IMR-90 (cell line): ENCODE data around the gene VAV1. TPM values are rescaled to one million over a fixed set of nuclear protein-coding genes. Genes with fewer than 3 reads are reported as not detected.

Source experiments
- ATAC-seq: fragments of 200-7000 bp; cut with Tn5 transposase; 2 replicates; pipeline ENCODE4 v1.9.1; 2020; ENCODE audit warnings: low read depth, mild to moderate bottlenecking, moderate library complexity
- BruUV-seq: library from RNA; stranded (reverse); fragments of 400-500 nt; replicated peaks from 2 replicates; lab custom pipeline; 2021; lab: Mats Ljungman, UMichigan
- CTCF ChIA-PET: fragments of 300-600 bp; formaldehyde crosslinking; extraction: SDS; loops from one replicate; lab custom pipeline; 2021; ENCODE audit warnings: antibody characterized with exemption; lab: Yijun Ruan, JAX
- POLR2A ChIA-PET: fragments of 300-600 bp; sonication (Branson Sonifier 250); formaldehyde crosslinking; loops from one replicate; lab custom pipeline; 2022; ENCODE audit warnings: antibody characterized with exemption; ENCODE audit not compliant: unreplicated experiment; lab: Charles Lee
- DNase-seq: peaks from one replicate; pipeline ENCODE4 v3.0.0; 2013
- H2AFZ ChIP-seq: replicated peaks from 2 replicates; pipeline ENCODE3; 2013; ENCODE audit warnings: low read length, mild to moderate bottlenecking; ENCODE audit not compliant: poor library complexity
- H2AK5ac ChIP-seq: 2 replicates; pipeline ENCODE4 v1.6.1; 2013; ENCODE audit warnings: low read depth, low read length, inconsistent platforms
- H2AK9ac ChIP-seq: replicated peaks from 2 replicates; pipeline ENCODE3; 2013; ENCODE audit warnings: mild to moderate bottlenecking, low read depth, low read length, moderate library complexity; ENCODE audit not compliant: poor library complexity
- H2BK120ac ChIP-seq: 2 replicates; pipeline ENCODE4 v1.6.1; 2013; ENCODE audit warnings: low read depth, low read length, inconsistent platforms
- H2BK15ac ChIP-seq: 3 replicates; pipeline ENCODE4 v1.6.1; 2013; ENCODE audit warnings: low read depth, low read length, inconsistent platforms
- H2BK20ac ChIP-seq: 2 replicates; pipeline ENCODE4 v1.6.1; 2013; ENCODE audit warnings: low read depth, mild to moderate bottlenecking, inconsistent platforms, low read length, moderate library complexity
- H2BK5ac ChIP-seq: 2 replicates; pipeline ENCODE4 v1.6.1; 2013; ENCODE audit warnings: mild to moderate bottlenecking, low read depth, low read length, inconsistent platforms; ENCODE audit not compliant: poor library complexity, severe bottlenecking
- H3K14ac ChIP-seq: replicated peaks from 2 replicates; pipeline ENCODE4 v1.6.1; 2013; ENCODE audit warnings: low read depth, low read length, inconsistent platforms
- H3K18ac ChIP-seq: 2 replicates; pipeline ENCODE4 v1.6.1; 2013; ENCODE audit warnings: low read depth, low read length, control low read depth
- H3K23ac ChIP-seq: 2 replicates; pipeline ENCODE4 v1.6.1; 2013; ENCODE audit warnings: low read depth, low read length, inconsistent platforms
- H3K27ac ChIP-seq: 2 replicates; pipeline ENCODE4 v1.5.1; 2013; ENCODE audit warnings: mild to moderate bottlenecking, control low read depth, low read length; ENCODE audit not compliant: insufficient read depth
- H3K27me3 ChIP-seq: 2 replicates; pipeline ENCODE4 v1.6.1; 2013; ENCODE audit warnings: low read length; ENCODE audit not compliant: control insufficient read depth, insufficient read depth
- H3K36me3 ChIP-seq: 2 replicates; pipeline ENCODE4 v1.6.1; 2013; ENCODE audit warnings: low read length, mixed read lengths; ENCODE audit not compliant: control insufficient read depth, insufficient read depth
- H3K4ac ChIP-seq: 2 replicates; pipeline ENCODE4 v1.6.1; 2013; ENCODE audit warnings: low read depth, low read length, inconsistent platforms
- H3K4me1 ChIP-seq: 2 replicates; pipeline ENCODE4 v1.6.1; 2013; ENCODE audit warnings: low read length, mixed read lengths; ENCODE audit not compliant: control insufficient read depth, insufficient read depth
- H3K4me2 ChIP-seq: 2 replicates; pipeline ENCODE4 v1.6.1; 2013; ENCODE audit warnings: low read depth, mild to moderate bottlenecking, control low read depth, low read length, moderate library complexity
- H3K4me3 ChIP-seq: 2 replicates; pipeline ENCODE4 v1.5.1; 2013; ENCODE audit warnings: low read depth, mild to moderate bottlenecking, control low read depth, low read length, moderate library complexity; ENCODE audit not compliant: insufficient read depth
- H3K56ac ChIP-seq: 2 replicates; pipeline ENCODE4 v1.6.1; 2013; ENCODE audit warnings: low read length, inconsistent platforms; ENCODE audit not compliant: insufficient read depth; ENCODE audit errors: extremely low read depth
- H3K79me1 ChIP-seq, 2 experiments: 2 replicates each; pipeline ENCODE4 v1.6.1; 2013; ENCODE audit warnings: low read length in 2 of 2, inconsistent platforms in 1 of 2, low read depth in 1 of 2
- H3K9ac ChIP-seq: 2 replicates; pipeline ENCODE4 v1.6.1; 2013; ENCODE audit warnings: low read depth, low read length, control low read depth
- H3K9me1 ChIP-seq: 2 replicates; pipeline ENCODE4 v1.6.1; 2013; ENCODE audit warnings: low read length, inconsistent platforms; ENCODE audit not compliant: insufficient read depth
- H3K9me3 ChIP-seq: 2 replicates; pipeline ENCODE4 v1.6.1; 2013; ENCODE audit warnings: low read length; ENCODE audit not compliant: control insufficient read depth, insufficient read depth
- H4K20me1 ChIP-seq: 2 replicates; pipeline ENCODE4 v1.6.1; 2013; ENCODE audit warnings: low read length, inconsistent platforms; ENCODE audit not compliant: insufficient read depth
- H4K5ac ChIP-seq: 2 replicates; pipeline ENCODE4 v1.6.1; 2013; ENCODE audit warnings: mild to moderate bottlenecking, low read depth, low read length, control low read depth
- H4K8ac ChIP-seq, 2 experiments: 2 replicates each; pipeline ENCODE4 v1.6.1; 2013; ENCODE audit warnings: low read depth in 2 of 2, low read length in 2 of 2, control low read depth in 1 of 2, inconsistent platforms in 1 of 2
- H4K91ac ChIP-seq: 2 replicates; pipeline ENCODE4 v1.6.1; 2013; ENCODE audit warnings: low read depth, low read length, inconsistent platforms; ENCODE audit not compliant: insufficient read depth
- BHLHE40 ChIP-seq: fragments of 150-350 bp; IDR thresholded peaks from 2 replicates; pipeline ENCODE4 v1.6.1; 2016; ENCODE audit warnings: mild to moderate bottlenecking, low read depth, low read length
- CEBPB ChIP-seq: IDR thresholded peaks from 2 replicates; pipeline ENCODE4 v1.6.1; 2012; ENCODE audit warnings: low read depth, low read length, improper control_type of control experiment
- CHD1 ChIP-seq: IDR thresholded peaks from 2 replicates; pipeline ENCODE4 v1.6.1; 2012; ENCODE audit warnings: low read depth, low read length, improper control_type of control experiment
- FOS ChIP-seq: fragments of 150-350 bp; IDR thresholded peaks from 2 replicates; pipeline ENCODE4 v1.6.1; 2016; ENCODE audit warnings: low read depth, low read length
- MAFK ChIP-seq: IDR thresholded peaks from 2 replicates; pipeline ENCODE4 v1.6.1; 2012; ENCODE audit warnings: low read depth, low read length, improper control_type of control experiment
- MAZ ChIP-seq: IDR thresholded peaks from 2 replicates; pipeline ENCODE4 v1.6.1; 2012; ENCODE audit warnings: low read depth, mild to moderate bottlenecking, low read length, improper control_type of control experiment, moderate library complexity, borderline replicate concordance
- MXI1 ChIP-seq: IDR thresholded peaks from 2 replicates; pipeline ENCODE4 v1.6.1; 2012; ENCODE audit warnings: low read depth, mild to moderate bottlenecking, low read length, moderate library complexity, borderline replicate concordance
- NFE2L2 ChIP-seq: fragments of 150-350 bp; IDR thresholded peaks from 2 replicates; pipeline ENCODE4 v1.6.1; 2016; ENCODE audit warnings: low read depth, mild to moderate bottlenecking, low read length
- POLR2A ChIP-seq: IDR thresholded peaks from 2 replicates; pipeline ENCODE4 v1.6.1; 2012; ENCODE audit warnings: mild to moderate bottlenecking, low read depth, low read length
- RAD21 ChIP-seq: IDR thresholded peaks from 2 replicates; pipeline ENCODE4 v1.6.1; 2012; ENCODE audit warnings: low read length, improper control_type of control experiment
- RCOR1 ChIP-seq: IDR thresholded peaks from 2 replicates; pipeline ENCODE4 v1.6.1; 2012; ENCODE audit warnings: mild to moderate bottlenecking, low read length, improper control_type of control experiment; ENCODE audit not compliant: insufficient replicate concordance
- RFX5 ChIP-seq: IDR thresholded peaks from 2 replicates; pipeline ENCODE4 v1.8.0; 2012; ENCODE audit warnings: low read depth, mild to moderate bottlenecking, low read length, moderate library complexity
- SMC3 ChIP-seq: fragments of 150-350 bp; IDR thresholded peaks from 2 replicates; pipeline ENCODE4 v1.6.1; 2016; ENCODE audit warnings: low read depth, mild to moderate bottlenecking, antibody characterized with exemption, low read length, moderate library complexity
- WGBS, 2 experiments: methylation state at CpG; one replicate each; pipeline versions ENCODE4 v1.1.5 to v1.1.7; 2013; ENCODE audit warnings: missing lambda C conversion rate in 2 of 2; ENCODE audit not compliant: insufficient read length in 1 of 2; ENCODE audit errors: extremely low coverage in 2 of 2; 5-methylcytosine and 5-hydroxymethylcytosine counted together
- dilution Hi-C: fragments of 300-500 bp; cut with HindIII; formaldehyde crosslinking; loops from one replicate; pipeline ENCODE4 v1.14.3; 2018; ENCODE audit warnings: low sequenced_read_pairs; ENCODE audit not compliant: unreplicated experiment
- in situ Hi-C: fragments of 300-500 bp; cut with MboI; formaldehyde crosslinking; loops from 3 replicates; pipeline ENCODE4 v1.14.3; 2019; ENCODE audit warnings: low sequenced_read_pairs, inconsistent platforms, mixed read lengths
- intact Hi-C: fragments of 100-400 bp; cut with micrococcal nuclease; formaldehyde crosslinking; loops from 2 replicates; pipeline ENCODE4 v1.10.0; 2022
- polyA plus RNA-seq, 3 experiments: library from polyadenylated mRNA; depleted of rRNA; stranded (reverse); fragments of >200 nt; gene quantifications; 2 replicates each; pipeline ENCODE4 v1.2.3, GENCODE V29; 2012; ENCODE audit warnings: low replicate concordance in 1 of 3
- total RNA-seq: library from RNA; depleted of rRNA; stranded (reverse); fragments of >200 nt; gene quantifications from 2 replicates; pipeline ENCODE4 v1.2.3, GENCODE V29; 2012
- TF ChIP-seq, protein P1 (sequence below): fragments of 150-350 bp; IDR thresholded peaks from 2 replicates; pipeline ENCODE4 v1.6.1; 2017; ENCODE audit warnings: mild to moderate bottlenecking, antibody characterized with exemption, low read length, low read depth
- TF ChIP-seq, protein P2 (sequence below): conservative IDR thresholded peaks from 2 replicates; pipeline ENCODE4 v1.5.1; 2012; ENCODE audit warnings: mild to moderate bottlenecking, low read depth, low read length, improper control_type of control experiment
- TF ChIP-seq, protein P3 (sequence below): fragments of 150-350 bp; IDR thresholded peaks from 2 replicates; pipeline ENCODE4 v1.6.1; 2016; ENCODE audit warnings: low read depth, mild to moderate bottlenecking, low read length, moderate library complexity, borderline replicate concordance

The VAV1 gene
- total and polyA plus RNA-seq, 2 of the 4 experiments (the other 2 are of a cell fraction), result not detected

DNA sequence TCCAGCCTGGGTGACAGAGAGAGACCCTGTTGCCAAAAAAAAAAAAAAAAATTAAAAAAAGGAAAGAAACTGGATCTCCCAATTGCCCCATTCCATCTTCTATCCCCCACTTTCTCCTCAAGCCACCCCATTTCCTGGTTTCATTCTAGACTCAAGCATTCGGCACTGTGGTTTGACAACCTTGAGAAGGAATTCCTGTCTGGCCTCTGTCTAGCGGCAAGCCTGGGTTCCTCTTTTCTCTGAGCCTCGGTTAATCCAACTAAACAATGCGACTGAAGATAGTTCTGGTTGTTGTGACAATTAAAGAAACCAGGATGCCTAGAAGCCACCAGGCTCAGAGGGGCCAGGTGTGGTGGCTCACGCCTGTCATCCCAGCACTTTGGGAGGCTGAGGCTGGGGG, 48.8 kb upstream of the VAV1 start:
- Histone ChIP-seq H3K14ac (no peak overlapping the region), H2BK120ac (no peak overlapping the region), H3K23ac (no peak overlapping the region), H2AFZ (no peak overlapping the region), H3K18ac (no peak overlapping the region), H3K36me3 (no peaks in the 10 kb centered on the region), H4K5ac (no peak overlapping the region), H3K27ac (no peak overlapping the region), H3K4me1 (peaks cover 2% of the 10 kb centered on the region; the same call in 1 of the 2 replicates), H2AK9ac (no peak overlapping the region), H3K27me3 (no peaks in the 10 kb centered on the region), H4K91ac (no peak overlapping the region), H4K20me1 (no peaks in the 10 kb centered on the region), H3K56ac (no peak overlapping the region), H3K9me1 (no peaks in the 10 kb centered on the region; the same call in 1 of the 2 replicates), H2BK15ac (no peak overlapping the region), H3K9me3 (no peaks in the 10 kb centered on the region), H2BK5ac (no peak overlapping the region), H3K4ac (no peak overlapping the region), H3K4me2 (no peak overlapping the region), H3K4me3 (no peak overlapping the region), H2BK20ac (no peak overlapping the region), H2AK5ac (no peak overlapping the region), H4K8ac (no peak overlapping the region), H3K9ac (no peak overlapping the region), H3K79me1 (no peaks in the 10 kb centered on the region)
- dilution Hi-C loops, result no loop called here
- no peak for ATAC-seq
- WGBS, 2 experiments, result 67% methylated on average over 1 of the region's 5 CpGs; no CpG with 5 or more reads in 1 of the 2 experiments
- no peak for DNase-seq
- in situ Hi-C loops, result no loop called here
- BruUV-seq, result no TSS peak
- POLR2A ChIA-PET, result no interaction called here
- CTCF ChIA-PET, result no interaction called here
- intact Hi-C loops, result no loop called here
- TF ChIP-seq MAFK (no peak), MXI1 (no peak), RCOR1 (no peak), RAD21 (no peak), RFX5 (no peak), BHLHE40 (no peak), FOS (no peak), POLR2A (no peak), MAZ (no peak), CHD1 (no peak), SMC3 (no peak), CEBPB (no peak), NFE2L2 (no peak)
- TF ChIP-seq, protein P1, sequence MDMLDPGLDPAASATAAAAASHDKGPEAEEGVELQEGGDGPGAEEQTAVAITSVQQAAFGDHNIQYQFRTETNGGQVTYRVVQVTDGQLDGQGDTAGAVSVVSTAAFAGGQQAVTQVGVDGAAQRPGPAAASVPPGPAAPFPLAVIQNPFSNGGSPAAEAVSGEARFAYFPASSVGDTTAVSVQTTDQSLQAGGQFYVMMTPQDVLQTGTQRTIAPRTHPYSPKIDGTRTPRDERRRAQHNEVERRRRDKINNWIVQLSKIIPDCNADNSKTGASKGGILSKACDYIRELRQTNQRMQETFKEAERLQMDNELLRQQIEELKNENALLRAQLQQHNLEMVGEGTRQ, result no peak
- TF ChIP-seq, protein P2, sequence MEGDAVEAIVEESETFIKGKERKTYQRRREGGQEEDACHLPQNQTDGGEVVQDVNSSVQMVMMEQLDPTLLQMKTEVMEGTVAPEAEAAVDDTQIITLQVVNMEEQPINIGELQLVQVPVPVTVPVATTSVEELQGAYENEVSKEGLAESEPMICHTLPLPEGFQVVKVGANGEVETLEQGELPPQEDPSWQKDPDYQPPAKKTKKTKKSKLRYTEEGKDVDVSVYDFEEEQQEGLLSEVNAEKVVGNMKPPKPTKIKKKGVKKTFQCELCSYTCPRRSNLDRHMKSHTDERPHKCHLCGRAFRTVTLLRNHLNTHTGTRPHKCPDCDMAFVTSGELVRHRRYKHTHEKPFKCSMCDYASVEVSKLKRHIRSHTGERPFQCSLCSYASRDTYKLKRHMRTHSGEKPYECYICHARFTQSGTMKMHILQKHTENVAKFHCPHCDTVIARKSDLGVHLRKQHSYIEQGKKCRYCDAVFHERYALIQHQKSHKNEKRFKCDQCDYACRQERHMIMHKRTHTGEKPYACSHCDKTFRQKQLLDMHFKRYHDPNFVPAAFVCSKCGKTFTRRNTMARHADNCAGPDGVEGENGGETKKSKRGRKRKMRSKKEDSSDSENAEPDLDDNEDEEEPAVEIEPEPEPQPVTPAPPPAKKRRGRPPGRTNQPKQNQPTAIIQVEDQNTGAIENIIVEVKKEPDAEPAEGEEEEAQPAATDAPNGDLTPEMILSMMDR, result no peak
- TF ChIP-seq, protein P3, sequence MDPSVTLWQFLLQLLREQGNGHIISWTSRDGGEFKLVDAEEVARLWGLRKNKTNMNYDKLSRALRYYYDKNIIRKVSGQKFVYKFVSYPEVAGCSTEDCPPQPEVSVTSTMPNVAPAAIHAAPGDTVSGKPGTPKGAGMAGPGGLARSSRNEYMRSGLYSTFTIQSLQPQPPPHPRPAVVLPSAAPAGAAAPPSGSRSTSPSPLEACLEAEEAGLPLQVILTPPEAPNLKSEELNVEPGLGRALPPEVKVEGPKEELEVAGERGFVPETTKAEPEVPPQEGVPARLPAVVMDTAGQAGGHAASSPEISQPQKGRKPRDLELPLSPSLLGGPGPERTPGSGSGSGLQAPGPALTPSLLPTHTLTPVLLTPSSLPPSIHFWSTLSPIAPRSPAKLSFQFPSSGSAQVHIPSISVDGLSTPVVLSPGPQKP, result no peak
